ENCODE data around the gene HEXIM1. TPM values are rescaled to one million over a fixed set of nuclear protein-coding genes. Genes with fewer than 3 reads are reported as not detected.

The HEXIM1 gene
- total RNA-seq, 1 experiment from 2014 or later = 29.6 TPM

GRCh38 chr17:45104029-45104428, 44.2 kb upstream of the HEXIM1 start (continued):
- TF ChIP-seq PREB (CRISPR knock-in tag; IDR thresholded peaks at IDR 0.05; ENCODE audit: borderline replicate concordance) (no peak), E2F4 (CRISPR knock-in tag; IDR thresholded peaks at IDR 0.05; ENCODE audit: borderline replicate concordance, low read depth) (no peak), AFF4 (CRISPR knock-in tag; IDR thresholded peaks at IDR 0.05; ENCODE audit: borderline replicate concordance) (no peak)

- ATAC-seq = no peak
- H3K27me3 Mint-ChIP-seq (ENCODE audit: low read depth) = no peaks in the 10 kb centered on the region
- DNase-seq (ENCODE audit: low spot score) = no peak
- no peaks in the 10 kb centered on the region for H3K4me1 Mint-ChIP-seq
- CTCF ChIA-PET = interaction anchor here (1.0 to 2.6 kb wide), 3 partner anchors 10 to 31 kb away, joined by 5 to 9 read pairs (median 5); partner anchors contain the start of gene ACBD4
- no peak overlapping the region for H3K27ac Mint-ChIP-seq
- no peak overlapping the region for H3K4me3 Mint-ChIP-seq
- TF ChIP-seq ATF3 (CRISPR knock-in tag; conservative IDR thresholded peaks at IDR 0.05) = no peak
- TF ChIP-seq ATF6 (CRISPR knock-in tag; IDR thresholded peaks at IDR 0.05) = no peak
- TF ChIP-seq ZNF138 (CRISPR knock-in tag; conservative IDR thresholded peaks at IDR 0.05) = no peak
- TF ChIP-seq ZMAT4 (CRISPR knock-in tag; IDR thresholded peaks at IDR 0.05) = no peak
- no peak for TF ChIP-seq MLX (CRISPR knock-in tag; IDR thresholded peaks at IDR 0.05)
- no peak for TF ChIP-seq ZNF512 (CRISPR knock-in tag; IDR thresholded peaks at IDR 0.05; ENCODE audit: borderline replicate concordance)
- no peak for TF ChIP-seq TCF7 (CRISPR knock-in tag; IDR thresholded peaks at IDR 0.05; ENCODE audit: low read depth)
- no peak for TF ChIP-seq ELF4 (CRISPR knock-in tag; IDR thresholded peaks at IDR 0.05; ENCODE audit: low read depth)
- no peak for TF ChIP-seq ZNF396 (CRISPR knock-in tag; IDR thresholded peaks at IDR 0.05; ENCODE audit: borderline replicate concordance)
- POLR2A ChIA-PET = no interaction called here
- no peaks in the 10 kb centered on the region for H3K9me3 Mint-ChIP-seq
- H3K36me3 Mint-ChIP-seq = peaks cover 61% of the 10 kb centered on the region
Observed at GRCh38 chr17:45104497-45104896, 43.8 kb upstream of the HEXIM1 start.
